ENCODE measurements around the gene RERE.

DNA sequence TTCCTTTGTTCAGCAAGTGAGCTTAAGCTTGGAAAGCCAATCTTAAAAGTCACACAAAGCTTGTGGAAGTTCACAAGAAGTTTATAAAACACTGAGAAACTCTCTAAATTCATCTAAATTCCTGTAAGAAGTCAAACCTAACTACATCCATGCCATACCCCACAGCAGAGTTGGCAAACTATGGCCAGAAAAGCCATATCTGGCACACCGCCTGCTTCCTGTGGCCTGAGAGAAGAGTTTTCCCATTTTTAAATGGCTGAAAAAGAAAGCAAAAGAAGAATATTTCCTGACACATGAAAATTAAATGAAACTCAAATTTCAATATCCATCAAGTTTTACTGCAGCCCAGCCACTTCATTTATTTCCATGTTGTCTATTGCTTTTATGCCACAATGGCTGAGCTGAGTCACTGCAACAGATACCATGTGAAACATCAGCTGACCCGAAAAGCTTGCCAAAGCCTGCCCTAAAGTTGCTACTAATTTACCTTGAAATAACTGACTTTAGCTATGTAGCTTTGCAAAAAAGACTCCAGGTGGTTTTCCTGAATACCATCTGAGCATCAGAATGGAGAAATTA is 262.4 kb downstream of the RERE start:
- TF ChIP-seq, protein P1, sequence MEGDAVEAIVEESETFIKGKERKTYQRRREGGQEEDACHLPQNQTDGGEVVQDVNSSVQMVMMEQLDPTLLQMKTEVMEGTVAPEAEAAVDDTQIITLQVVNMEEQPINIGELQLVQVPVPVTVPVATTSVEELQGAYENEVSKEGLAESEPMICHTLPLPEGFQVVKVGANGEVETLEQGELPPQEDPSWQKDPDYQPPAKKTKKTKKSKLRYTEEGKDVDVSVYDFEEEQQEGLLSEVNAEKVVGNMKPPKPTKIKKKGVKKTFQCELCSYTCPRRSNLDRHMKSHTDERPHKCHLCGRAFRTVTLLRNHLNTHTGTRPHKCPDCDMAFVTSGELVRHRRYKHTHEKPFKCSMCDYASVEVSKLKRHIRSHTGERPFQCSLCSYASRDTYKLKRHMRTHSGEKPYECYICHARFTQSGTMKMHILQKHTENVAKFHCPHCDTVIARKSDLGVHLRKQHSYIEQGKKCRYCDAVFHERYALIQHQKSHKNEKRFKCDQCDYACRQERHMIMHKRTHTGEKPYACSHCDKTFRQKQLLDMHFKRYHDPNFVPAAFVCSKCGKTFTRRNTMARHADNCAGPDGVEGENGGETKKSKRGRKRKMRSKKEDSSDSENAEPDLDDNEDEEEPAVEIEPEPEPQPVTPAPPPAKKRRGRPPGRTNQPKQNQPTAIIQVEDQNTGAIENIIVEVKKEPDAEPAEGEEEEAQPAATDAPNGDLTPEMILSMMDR (IDR thresholded peaks at IDR 0.05; ENCODE audit: borderline replicate concordance, extremely low read depth, low read length, poor library complexity, severe bottlenecking): no peak
- no peak for TF ChIP-seq EZH2 (IDR thresholded peaks at IDR 0.05; ENCODE audit: borderline replicate concordance, low read depth, low read length, severe bottlenecking)
